HG02759 (cell line): ENCODE results near the gene AK9.

Source experiments
- ATAC-seq: cut with Tn5 transposase; IDR thresholded peaks from one replicate; pipeline ENCODE4 v1.9.1; 2021; ENCODE audit warnings: mild to moderate bottlenecking, moderate library complexity; ENCODE audit not compliant: unreplicated experiment

The AK9 gene

GRCh38 chr6:109448615-109449014 lies 242.4 kb downstream of the AK9 start:
- no peak for ATAC-seq

- no peak for ATAC-seq
Measured at GRCh38 chr6:109447878-109448555, 243.0 kb downstream of the AK9 start.

GRCh38 chr6:109447087-109447486 lies 243.9 kb downstream of the AK9 start:
- no peak for ATAC-seq

GRCh38 chr6:109446541-109446940 lies 244.5 kb downstream of the AK9 start:
- no peak for ATAC-seq

GRCh38 chr6:109446072-109446471 lies 244.9 kb downstream of the AK9 start:
- ATAC-seq: no peak

- ATAC-seq: no peak
Measured at GRCh38 chr6:109445382-109445781, 245.6 kb downstream of the AK9 start.

- no peak for ATAC-seq
Measured at GRCh38 chr6:109443425-109443950, 247.5 kb downstream of the AK9 start.
